SK-N-SH treated with all-trans-retinoic acid at 6 μM for 48 hours (cell line): ENCODE results near the gene LSM4.

Experiments used
- ATAC-seq: fragments of 200-7000 bp; cut with Tn5 transposase; 3 replicates; pipeline ENCODE4 v1.9.1; 2020; ENCODE audit warnings: mild to moderate bottlenecking, moderate library complexity
- ARNTL ChIP-seq: fragments of 450-650 bp; formaldehyde crosslinking; IDR thresholded peaks from 2 replicates; pipeline ENCODE4 v1.5.0; 2020; ENCODE audit warnings: low read depth, mild to moderate bottlenecking, moderate library complexity, borderline replicate concordance
- CREB5 ChIP-seq: fragments of 250-450 bp; sonication (Bioruptor Pico); IDR thresholded peaks from 2 replicates; pipeline ENCODE4 v1.5.1; 2020; ENCODE audit warnings: low read depth, mild to moderate bottlenecking, moderate library complexity
- CSDC2 ChIP-seq: fragments of 250-450 bp; sonication (Bioruptor Pico); IDR thresholded peaks from 2 replicates; pipeline ENCODE4 v1.5.0; 2020; ENCODE audit warnings: mild to moderate bottlenecking, moderate library complexity
- CSRNP3 ChIP-seq: fragments of 250-450 bp; sonication (Bioruptor Pico); IDR thresholded peaks from 2 replicates; pipeline ENCODE4 v1.5.1; 2021; ENCODE audit warnings: mild to moderate bottlenecking, moderate library complexity
- ESRRG ChIP-seq: fragments of 250-450 bp; sonication (Bioruptor Pico); IDR thresholded peaks from 2 replicates; pipeline ENCODE4 v1.6.1; 2021; ENCODE audit warnings: mild to moderate bottlenecking
- GLIS3 ChIP-seq: fragments of 250-450 bp; sonication (Bioruptor Pico); IDR thresholded peaks from 2 replicates; pipeline ENCODE4 v1.5.0; 2020; ENCODE audit warnings: mild to moderate bottlenecking, moderate library complexity
- ISL1 ChIP-seq: fragments of 250-450 bp; sonication (Bioruptor Pico); IDR thresholded peaks from 2 replicates; pipeline ENCODE4 v2.1.2; 2022; ENCODE audit warnings: mild to moderate bottlenecking, moderate library complexity
- OSR1 ChIP-seq: fragments of 250-450 bp; sonication (Bioruptor Pico); IDR thresholded peaks from 2 replicates; pipeline ENCODE4 v1.8.0; 2022; ENCODE audit warnings: moderate library complexity, mild to moderate bottlenecking, inconsistent platforms
- PATZ1 ChIP-seq: fragments of 250-450 bp; sonication (Bioruptor Pico); IDR thresholded peaks from 2 replicates; pipeline ENCODE4 v1.8.0; 2020; ENCODE audit warnings: mild to moderate bottlenecking, moderate library complexity, borderline replicate concordance
- POU6F1 ChIP-seq: fragments of 250-450 bp; sonication (Bioruptor Pico); IDR thresholded peaks from 2 replicates; pipeline ENCODE4 v1.8.0; 2021; ENCODE audit warnings: low read depth, mild to moderate bottlenecking, moderate library complexity, borderline replicate concordance
- PPARA ChIP-seq: fragments of 250-450 bp; sonication (Bioruptor Pico); IDR thresholded peaks from 2 replicates; pipeline ENCODE4 v1.5.0; 2020; ENCODE audit warnings: mild to moderate bottlenecking, borderline replicate concordance
- RARB ChIP-seq: fragments of 250-450 bp; sonication (Bioruptor Pico); IDR thresholded peaks from 2 replicates; pipeline ENCODE4 v1.8.0; 2021; ENCODE audit warnings: mild to moderate bottlenecking, moderate library complexity
- SNAI2 ChIP-seq: fragments of 250-450 bp; sonication (Bioruptor Pico); IDR thresholded peaks from 2 replicates; pipeline ENCODE4 v1.5.0; 2020; ENCODE audit warnings: mild to moderate bottlenecking, moderate library complexity
- TCF4 ChIP-seq: fragments of 250-450 bp; sonication (Bioruptor Pico); IDR thresholded peaks from 2 replicates; pipeline ENCODE4 v1.8.0; 2021; ENCODE audit warnings: mild to moderate bottlenecking, moderate library complexity, borderline replicate concordance
- TOX ChIP-seq: fragments of 250-450 bp; sonication (Bioruptor Pico); IDR thresholded peaks from 2 replicates; pipeline ENCODE4 v1.8.0; 2021; ENCODE audit warnings: mild to moderate bottlenecking, moderate library complexity, borderline replicate concordance
- TSHZ2 ChIP-seq: fragments of 250-450 bp; sonication (Bioruptor Pico); IDR thresholded peaks from 2 replicates; pipeline ENCODE4 v1.5.0; 2020; ENCODE audit warnings: mild to moderate bottlenecking, moderate library complexity
- ZC3H10 ChIP-seq: fragments of 250-450 bp; sonication (Bioruptor Pico); IDR thresholded peaks from 2 replicates; pipeline ENCODE4 v1.5.1; 2021; ENCODE audit warnings: mild to moderate bottlenecking, moderate library complexity
- ZFP3 ChIP-seq: fragments of 250-450 bp; sonication (Bioruptor Pico); IDR thresholded peaks from 2 replicates; pipeline ENCODE4 v1.5.0; 2020; ENCODE audit warnings: mild to moderate bottlenecking, moderate library complexity
- ZFP30 ChIP-seq: fragments of 450-650 bp; formaldehyde crosslinking; IDR thresholded peaks from 2 replicates; pipeline ENCODE4 v1.5.0; 2022; ENCODE audit warnings: mild to moderate bottlenecking, moderate library complexity
- ZNF565 ChIP-seq: fragments of 450-650 bp; formaldehyde crosslinking; conservative IDR thresholded peaks from 2 replicates; pipeline ENCODE4 v1.5.0; 2020; ENCODE audit warnings: low read depth, mild to moderate bottlenecking, moderate library complexity
- ZNF8 ChIP-seq: fragments of 450-650 bp; formaldehyde crosslinking; IDR thresholded peaks from 2 replicates; pipeline ENCODE4 v1.5.0; 2020; ENCODE audit warnings: mild to moderate bottlenecking, moderate library complexity

LSM4 gene

GRCh38 chr19:18279266-18279515 lies 43.7 kb downstream of the LSM4 start:
- ATAC-seq = no peak
- TF ChIP-seq ISL1 = no peak
- 0 out of 2 replicates have a peak, but pooled peaks have one; percentile 18 for TF ChIP-seq GLIS3 (CRISPR knock-in tag)

- ATAC-seq = no peak
- TF ChIP-seq PATZ1 (CRISPR knock-in tag) (no peak), TSHZ2 (CRISPR knock-in tag) (no peak), GLIS3 (CRISPR knock-in tag) (0 out of 2 replicates have a peak, but pooled peaks have one; percentile 4), CSRNP3 (CRISPR knock-in tag) (no peak), RARB (CRISPR knock-in tag) (0 out of 2 replicates have a peak, but pooled peaks have one; percentile 28)
- TF ChIP-seq, all 23 proteins: peak for 2
Observed at GRCh38 chr19:18278521-18279265, 44.2 kb downstream of the LSM4 start.

- TF ChIP-seq GLIS3 (CRISPR knock-in tag) = 0 out of 2 replicates have a peak, but pooled peaks have one; percentile 39
- TF ChIP-seq ESRRG (CRISPR knock-in tag) = no peak
- 0 out of 2 replicates have a peak, but pooled peaks have one; percentile 30 for TF ChIP-seq CSDC2 (CRISPR knock-in tag)
- 0 out of 2 replicates have a peak, but pooled peaks have one; percentile 34 for TF ChIP-seq POU6F1 (CRISPR knock-in tag)
- no peak for TF ChIP-seq TCF4
- 0 out of 2 replicates have a peak, but pooled peaks have one; percentile 56 for TF ChIP-seq ZFP3 (CRISPR knock-in tag)
- no peak for TF ChIP-seq PPARA
- peak; percentile 61 for ATAC-seq
Observed at GRCh38 chr19:18274781-18275356, 48.0 kb downstream of the LSM4 start.

GRCh38 chr19:18274219-18274780 lies 48.6 kb downstream of the LSM4 start, which contains the start of gene IQCN:
IQCN (minus strand) TSS chr19:18274452; CDS start chr19:18269478, 4,974 bp downstream.
- peak; percentile 2; the same call in 2 of the 3 replicates for ATAC-seq
- TF ChIP-seq ZC3H10 (CRISPR knock-in tag) (no peak), ZNF8 (CRISPR knock-in tag) (no peak), CREB5 (no peak), SNAI2 (CRISPR knock-in tag) (no peak), PPARA (no peak), ZNF565 (CRISPR knock-in tag) (no peak), ZFP30 (CRISPR knock-in tag) (no peak), CSDC2 (CRISPR knock-in tag) (no peak), TOX (CRISPR knock-in tag) (no peak), ARNTL (no peak), ESRRG (CRISPR knock-in tag) (no peak), OSR1 (no peak), CSRNP3 (CRISPR knock-in tag) (no peak), ISL1 (no peak)
